ENCODE data around the gene GPC6. TPM values are rescaled to one million over a fixed set of nuclear protein-coding genes. Genes with fewer than 3 reads are reported as not detected.

The GPC6 gene
- polyA plus RNA-seq, 1 donor from 2014 or later, result 9.0 TPM

GRCh38 chr13:94121686-94122085 is 895.1 kb downstream of the GPC6 start:
- Histone ChIP-seq H3K27ac (ENCODE audit: low read length) (no peak overlapping the region), H2AFZ (ENCODE audit: low read depth, low read length) (no peak overlapping the region), H3K36me3 (ENCODE audit: insufficient read depth, low read length) (no peaks in the 10 kb centered on the region), H3K27me3 (ENCODE audit: insufficient read depth, low read depth, low read length) (no peaks in the 10 kb centered on the region), H3K4me2 (ENCODE audit: low read length) (no peak overlapping the region), H3K9me2 (ENCODE audit: insufficient read depth, low read length) (no peaks in the 10 kb centered on the region), H3F3A (ENCODE audit: insufficient read depth, low read length, poor library complexity, severe bottlenecking) (no peaks in the 10 kb centered on the region), H3K4me3 (ENCODE audit: low read length) (no peak overlapping the region), H3K9me3 (ENCODE audit: low read length) (no peaks in the 10 kb centered on the region), H4K20me1 (ENCODE audit: insufficient read depth) (no peaks in the 10 kb centered on the region), H3K9ac (ENCODE audit: low read length) (no peak overlapping the region), H3K79me2 (replicated peaks; ENCODE audit: insufficient read depth, low read length) (no peaks in the 10 kb centered on the region)
- TF ChIP-seq REST (IDR thresholded peaks at IDR 0.05; ENCODE audit: borderline replicate concordance), result no peak
- no peak for TF ChIP-seq CTCF (IDR thresholded peaks at IDR 0.05; ENCODE audit: poor library complexity, severe bottlenecking)
- TF ChIP-seq RAD21 (conservative IDR thresholded peaks at IDR 0.05), result no peak
- TF ChIP-seq EZH2 (IDR thresholded peaks at IDR 0.05; ENCODE audit: borderline replicate concordance, insufficient read depth, low read length, poor library complexity, severe bottlenecking), result no peak
- TF ChIP-seq SMC3 (conservative IDR thresholded peaks at IDR 0.05; ENCODE audit: poor library complexity), result no peak
- TF ChIP-seq EP300 (conservative IDR thresholded peaks at IDR 0.05; ENCODE audit: poor library complexity, severe bottlenecking), result no peak
- TF ChIP-seq MXI1 (conservative IDR thresholded peaks at IDR 0.05; ENCODE audit: poor library complexity, severe bottlenecking), result no peak
- TF ChIP-seq POLR2AphosphoS5 (IDR thresholded peaks at IDR 0.05), result no peak
- no peak for TF ChIP-seq TAF1 (IDR thresholded peaks at IDR 0.05; ENCODE audit: low read depth)

GRCh38 chr13:94122300-94122915 is 895.8 kb downstream of the GPC6 start:
- Histone ChIP-seq H3K79me2 (replicated peaks; ENCODE audit: insufficient read depth, low read length) (no peaks in the 10 kb centered on the region), H2AFZ (ENCODE audit: low read depth, low read length) (no peak overlapping the region), H3K4me3 (ENCODE audit: low read length) (no peak overlapping the region), H3K9ac (ENCODE audit: low read length) (no peak overlapping the region), H3K27ac (ENCODE audit: low read length) (no peak overlapping the region), H3K4me2 (ENCODE audit: low read length) (no peak overlapping the region), H3K9me3 (ENCODE audit: low read length) (no peaks in the 10 kb centered on the region), H3F3A (ENCODE audit: insufficient read depth, low read length, poor library complexity, severe bottlenecking) (no peaks in the 10 kb centered on the region), H3K27me3 (ENCODE audit: insufficient read depth, low read depth, low read length) (no peaks in the 10 kb centered on the region), H3K36me3 (ENCODE audit: insufficient read depth, low read length) (no peaks in the 10 kb centered on the region), H4K20me1 (ENCODE audit: insufficient read depth) (no peaks in the 10 kb centered on the region), H3K9me2 (ENCODE audit: insufficient read depth, low read length) (no peaks in the 10 kb centered on the region)
- TF ChIP-seq RAD21 (conservative IDR thresholded peaks at IDR 0.05) (no peak), EP300 (conservative IDR thresholded peaks at IDR 0.05; ENCODE audit: poor library complexity, severe bottlenecking) (no peak), MXI1 (conservative IDR thresholded peaks at IDR 0.05; ENCODE audit: poor library complexity, severe bottlenecking) (no peak), REST (IDR thresholded peaks at IDR 0.05; ENCODE audit: borderline replicate concordance) (no peak), SMC3 (conservative IDR thresholded peaks at IDR 0.05; ENCODE audit: poor library complexity) (no peak), EZH2 (IDR thresholded peaks at IDR 0.05; ENCODE audit: borderline replicate concordance, insufficient read depth, low read length, poor library complexity, severe bottlenecking) (no peak), TAF1 (IDR thresholded peaks at IDR 0.05; ENCODE audit: low read depth) (no peak), CTCF (IDR thresholded peaks at IDR 0.05; ENCODE audit: poor library complexity, severe bottlenecking) (no peak), POLR2AphosphoS5 (IDR thresholded peaks at IDR 0.05) (no peak)

Data from neural cell (in vitro differentiated cells).